NCI-H2081 treated with DMSO at 0.1 percent for 48 hours (cell line): ENCODE data around the gene NINL.
"Not testable (repeated sequence)": the region's sequence is repeated elsewhere in the genome, so short reads cannot be mapped to it uniquely, and the experiment has no call there.

Experiments
- DNase-seq: peaks from one replicate; lab custom pipeline; 2025; lab: John Stamatoyannopoulos, UW

NINL gene

DNA sequence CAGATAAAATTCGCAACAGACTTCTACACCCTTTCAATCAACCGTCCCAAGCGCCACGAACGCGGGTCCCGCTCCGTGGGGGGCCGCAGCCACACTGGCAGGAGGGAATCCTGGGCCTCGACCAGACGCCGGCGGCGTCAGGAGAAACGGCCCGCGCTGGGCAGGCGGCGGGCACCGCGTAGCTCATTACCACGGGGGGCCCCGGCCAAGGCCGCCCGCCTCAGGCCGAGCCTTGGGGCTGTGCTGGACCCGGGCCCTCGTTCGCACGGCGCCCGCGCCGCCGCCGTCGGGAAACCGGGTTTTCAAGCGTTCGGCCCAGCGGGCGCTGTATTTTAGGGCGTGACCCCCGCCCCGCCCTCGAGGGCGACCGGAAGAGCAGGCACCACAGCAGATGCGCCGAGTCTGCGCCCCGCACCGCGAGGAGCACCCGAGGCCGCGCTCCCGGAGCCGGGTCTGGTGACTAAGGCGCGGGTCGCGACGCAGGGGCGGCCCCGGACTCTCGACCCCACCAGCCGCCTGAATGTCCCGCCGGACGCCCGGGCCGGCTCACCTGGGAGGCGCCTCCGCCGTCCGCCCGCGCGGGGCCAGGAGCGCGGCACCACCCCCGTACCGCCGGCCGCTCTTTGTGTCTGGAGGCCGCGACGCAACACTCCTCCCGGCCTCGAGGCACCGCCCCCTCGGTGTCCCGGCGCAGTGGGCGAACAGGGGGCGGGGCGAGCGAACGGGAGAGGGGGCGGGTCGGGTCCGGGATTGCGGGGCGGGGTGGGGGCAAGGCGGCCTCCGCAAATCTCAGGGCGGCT is at the start of gene NINL:
Gene NINL, minus strand, starts transcription at position 627 of the 800 bp plus-strand sequence. CDS start 58,944 bp downstream, outside the sequence.
- DNase-seq: no peak

DNA sequence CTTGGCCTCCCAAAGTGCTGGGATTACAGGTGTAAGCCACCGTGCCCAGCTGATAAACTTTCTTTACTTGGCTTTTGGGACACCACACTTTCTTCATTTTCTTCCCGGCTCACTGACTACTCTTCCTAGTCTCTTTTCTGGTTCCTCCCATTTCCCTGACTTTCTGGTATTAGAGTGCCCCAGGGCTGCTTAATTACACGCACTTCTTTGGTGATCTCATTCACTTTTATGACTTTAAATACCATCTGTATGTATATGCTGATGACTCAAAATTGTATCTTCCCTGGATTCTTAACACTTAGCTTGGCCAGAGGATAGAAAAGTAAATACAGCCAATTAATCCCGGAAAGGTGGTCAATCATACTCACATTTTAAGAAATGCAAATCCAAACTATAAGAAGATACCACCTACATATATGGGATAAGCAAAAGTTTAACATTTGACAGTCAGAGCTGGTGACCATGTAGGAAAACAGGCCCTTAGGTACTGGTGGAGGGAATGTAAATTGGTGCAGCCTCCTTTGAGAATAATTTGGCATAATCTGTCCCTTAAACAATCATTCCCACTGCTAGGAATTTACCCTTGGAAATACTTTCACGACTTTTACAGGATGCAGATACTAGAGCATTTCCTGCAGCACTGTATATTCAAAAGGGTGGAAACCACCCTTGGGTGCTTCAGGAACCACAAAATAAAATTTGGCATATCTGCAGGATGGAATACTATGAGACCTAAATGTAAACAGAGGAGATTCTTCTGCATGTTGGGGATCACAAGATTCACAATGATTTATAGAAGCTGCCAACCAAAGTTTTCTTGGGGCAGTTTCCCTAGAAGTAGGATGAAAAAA is 47.8 kb upstream of the NINL start:
- no peak for DNase-seq

DNA sequence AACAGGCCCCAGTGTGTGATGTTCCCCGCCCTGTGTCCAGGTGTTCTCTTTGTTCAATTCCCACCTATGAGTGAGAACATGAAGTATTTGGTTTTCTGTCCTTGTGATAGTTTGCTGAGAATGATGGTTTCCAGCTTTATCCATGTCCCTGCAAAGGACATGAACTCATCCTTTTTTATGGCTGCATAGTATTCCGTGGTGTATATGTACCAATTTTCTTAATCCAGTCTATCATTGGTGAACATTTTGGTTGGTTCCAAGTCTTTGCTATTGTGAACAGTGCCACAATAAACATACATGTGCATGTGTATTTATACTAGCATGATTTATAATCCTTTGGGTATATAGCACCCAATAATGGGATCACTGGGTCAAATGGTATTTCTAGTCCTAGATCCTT is 45.3 kb upstream of the NINL start:
- DNase-seq: not testable (repeated sequence)

DNA sequence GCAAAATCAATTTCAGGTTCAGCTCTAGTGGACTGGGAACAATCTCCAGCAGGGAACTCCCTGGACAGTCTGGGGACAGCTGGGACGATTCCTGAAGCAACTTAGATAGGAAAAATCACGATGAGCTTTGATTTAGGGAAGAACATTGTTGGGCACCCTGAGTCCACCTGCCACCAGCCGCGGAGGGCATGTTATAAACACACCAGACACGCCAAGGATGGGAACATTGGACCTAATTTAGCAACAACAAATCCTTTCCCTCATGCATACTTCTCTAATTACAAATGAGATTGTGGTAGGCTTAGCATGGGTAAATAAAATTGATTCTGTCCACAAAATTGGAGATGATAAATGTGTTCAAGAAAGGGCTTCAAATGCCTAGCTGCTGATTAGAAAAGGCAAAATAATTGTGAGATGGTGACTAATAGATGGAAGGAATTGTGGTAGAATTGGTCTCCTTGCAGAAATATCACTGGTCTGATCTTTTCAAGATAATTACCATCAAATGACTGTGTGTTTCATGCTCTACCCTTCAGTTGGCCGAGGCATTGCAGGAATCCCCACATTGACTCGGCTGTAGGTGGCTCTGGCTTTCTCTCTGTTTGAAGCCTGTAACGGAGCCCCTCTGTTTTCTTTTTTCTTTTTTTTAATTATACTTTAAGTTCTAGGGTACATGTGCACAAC is 44.6 kb upstream of the NINL start:
- DNase-seq: no peak

DNA sequence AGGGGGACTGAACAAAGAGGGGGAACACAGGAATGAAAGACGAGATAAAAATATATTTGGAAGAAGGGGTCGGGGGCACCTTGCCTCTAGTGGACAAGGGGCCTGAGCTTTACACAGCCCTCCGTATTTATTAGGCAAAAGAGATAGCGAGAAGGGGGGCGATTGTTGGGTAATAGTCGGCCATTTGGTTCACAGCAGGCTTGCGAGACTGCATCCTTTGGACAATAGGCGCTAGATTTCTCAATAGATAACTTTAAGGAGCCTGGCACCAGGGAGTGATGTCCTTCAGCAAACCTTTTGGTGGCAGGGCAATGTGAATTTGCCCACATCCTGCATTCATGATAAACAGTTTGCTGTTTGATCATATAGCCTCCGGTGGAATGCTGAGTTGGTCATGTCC is 41.4 kb upstream of the NINL start:
- DNase-seq: no peak

DNA sequence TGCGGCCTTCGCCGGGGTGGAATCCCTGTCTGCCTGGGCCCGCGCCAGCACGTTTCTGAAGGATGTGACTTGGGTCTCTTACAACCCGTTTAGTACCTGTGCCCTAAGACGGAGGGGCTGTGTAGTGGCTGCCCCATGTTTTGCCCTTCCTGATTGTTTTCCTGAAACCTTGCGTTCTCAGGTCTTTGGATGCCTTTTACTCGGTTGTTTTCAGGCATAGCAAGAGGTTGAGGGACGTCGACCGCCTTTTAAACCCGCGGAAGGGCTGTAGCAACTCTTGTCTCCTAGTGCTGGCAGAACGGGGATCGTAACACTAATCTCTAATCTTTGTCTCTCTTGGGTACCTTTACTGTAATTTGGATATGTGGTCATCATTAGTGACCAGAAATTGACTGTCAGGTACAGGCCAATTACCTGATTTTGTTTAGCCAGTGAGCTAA is 39.2 kb upstream of the NINL start:
- no peak for DNase-seq

DNA sequence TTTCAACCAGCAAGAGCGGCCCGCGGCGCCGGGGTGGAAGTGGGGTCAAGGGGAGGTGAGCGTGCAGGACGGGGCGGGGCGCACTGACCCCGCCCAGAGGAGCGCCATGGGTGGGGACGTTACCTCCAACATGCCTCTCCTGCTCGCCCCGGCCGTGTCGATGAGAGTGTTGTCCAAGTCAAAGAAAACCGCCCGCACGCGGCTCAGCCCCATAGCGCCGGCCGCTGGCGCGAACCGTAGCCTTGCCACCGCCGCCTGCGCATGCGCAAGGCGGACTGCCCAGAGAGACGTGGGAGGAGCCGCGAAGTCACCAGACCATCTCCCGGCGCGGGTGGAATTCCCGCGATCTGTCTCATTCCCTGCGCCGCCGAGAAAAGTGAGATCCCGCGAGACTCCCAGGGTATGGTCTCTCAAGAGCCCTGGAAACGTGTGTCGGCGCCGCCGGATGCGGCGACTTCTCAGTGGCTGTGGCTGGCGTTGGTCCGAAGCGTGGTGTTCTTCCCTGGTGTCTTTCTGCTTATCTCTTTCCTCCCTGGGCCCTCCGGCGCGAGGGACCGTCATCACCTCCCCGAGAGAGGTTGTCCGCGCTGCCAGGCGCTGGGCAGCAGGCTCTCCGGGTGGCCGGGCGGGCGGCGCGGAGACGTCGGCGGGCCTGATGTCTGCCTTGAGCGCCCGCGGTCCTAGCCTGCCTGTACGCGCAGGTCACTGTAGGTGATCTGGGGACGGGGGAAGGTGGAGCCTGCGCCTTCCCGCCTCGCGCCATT is 38.6 kb upstream of the NINL start, which contains the start of gene NANP:
Gene NANP, minus strand, starts transcription at position 279 of the 764 bp plus-strand sequence. Its CDS starts 66 bp downstream, at position 213.
- peak; percentile 91 for DNase-seq

DNA sequence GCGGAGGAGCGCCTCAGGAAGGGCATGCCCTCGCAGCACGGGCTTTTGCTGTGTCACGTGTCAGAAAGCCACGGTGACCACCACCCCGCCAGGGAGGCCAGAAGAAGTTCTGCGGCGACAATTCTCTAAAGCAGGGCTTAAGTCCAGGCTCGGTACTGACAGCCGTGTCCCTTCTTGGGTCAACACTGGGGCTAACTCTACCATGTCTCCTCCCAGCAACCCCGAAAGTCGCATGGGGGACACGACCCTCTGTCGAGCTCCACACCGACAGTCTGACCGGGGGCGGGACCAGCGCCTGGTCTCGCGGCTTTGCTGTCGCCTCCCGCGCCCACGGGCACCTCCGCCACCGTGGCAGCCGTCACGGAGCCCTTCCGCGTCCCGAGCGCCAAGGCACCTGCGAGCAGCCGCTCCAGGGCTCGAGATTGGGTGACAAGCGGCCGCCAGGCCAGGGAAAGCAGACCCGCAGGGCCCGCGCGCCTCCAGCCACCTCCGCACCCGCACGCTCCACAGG is 37.9 kb upstream of the NINL start:
- no peak for DNase-seq

DNA sequence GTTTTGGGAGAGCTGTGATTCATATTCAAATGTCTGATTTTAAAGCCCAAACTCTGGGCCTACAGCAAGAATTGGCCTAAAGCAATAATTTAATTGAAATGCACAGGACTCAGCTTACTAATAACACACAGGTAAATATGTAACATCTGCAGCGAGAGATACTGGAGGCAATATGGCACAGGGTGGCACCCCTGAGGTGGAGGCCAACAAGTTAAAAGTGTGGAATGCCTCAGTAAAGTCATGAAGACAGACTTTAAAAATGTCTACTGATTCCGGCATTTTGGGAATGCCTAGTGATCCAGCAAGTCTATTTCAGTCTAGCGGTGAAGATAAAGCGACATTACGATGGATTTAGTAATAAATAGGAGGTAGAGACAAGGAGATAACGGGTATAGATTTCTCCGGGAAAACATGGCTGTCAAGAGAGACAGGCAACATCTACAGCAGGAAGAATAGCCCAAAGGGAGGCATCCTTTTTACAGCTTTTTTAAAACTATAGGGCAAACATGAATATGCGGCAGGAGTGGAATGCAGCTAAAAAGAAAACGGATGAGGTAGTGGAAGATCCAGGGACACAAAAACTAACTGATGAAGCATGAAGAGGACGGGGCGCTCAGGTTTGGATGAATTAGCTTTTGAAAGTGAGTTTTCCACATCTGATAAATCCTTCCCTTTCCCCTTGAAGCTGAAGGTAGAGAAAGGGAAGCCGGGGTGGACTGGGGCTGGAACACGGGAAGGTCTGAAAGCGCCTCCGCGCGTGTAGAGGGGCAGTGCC is 37.3 kb upstream of the NINL start:
- DNase-seq: no peak

DNA sequence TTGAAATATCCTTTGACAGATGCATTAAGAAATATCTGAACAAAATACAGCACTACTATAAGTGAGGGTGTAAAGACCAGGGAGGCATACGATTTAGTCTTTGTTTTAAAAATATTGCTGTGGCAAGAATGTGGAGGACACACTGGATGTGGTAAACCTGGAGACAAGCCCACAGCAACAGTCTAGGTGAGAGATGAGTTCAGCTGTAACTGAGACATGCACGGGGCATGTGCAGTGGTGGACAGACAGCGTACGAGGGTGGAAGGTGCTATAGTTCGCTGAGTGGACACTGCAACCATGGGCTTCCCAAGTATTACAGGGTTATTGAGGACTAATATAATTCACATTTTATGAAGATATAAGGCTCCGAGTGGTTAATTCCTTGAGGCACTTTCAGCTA is 36.7 kb upstream of the NINL start:
- DNase-seq: no peak

DNA sequence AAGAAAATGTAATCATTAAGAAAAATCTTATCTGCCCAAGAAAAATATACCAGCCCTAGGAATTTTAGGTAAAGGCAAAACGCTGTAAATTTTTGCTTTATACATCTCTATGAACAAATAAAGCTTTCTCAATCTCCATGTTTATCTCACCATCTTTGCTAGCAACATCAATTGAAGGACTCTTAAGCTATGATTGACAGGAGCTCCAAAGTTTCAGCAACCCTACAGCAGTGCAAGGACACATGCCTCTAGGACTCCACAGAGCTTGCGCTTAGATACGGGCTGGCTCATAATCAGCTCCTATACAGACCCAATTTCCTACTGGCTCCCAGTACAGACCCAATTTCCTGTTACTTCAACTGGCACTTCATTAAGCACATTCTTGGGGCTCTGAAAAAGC is 34.2 kb upstream of the NINL start:
- DNase-seq: no peak

DNA sequence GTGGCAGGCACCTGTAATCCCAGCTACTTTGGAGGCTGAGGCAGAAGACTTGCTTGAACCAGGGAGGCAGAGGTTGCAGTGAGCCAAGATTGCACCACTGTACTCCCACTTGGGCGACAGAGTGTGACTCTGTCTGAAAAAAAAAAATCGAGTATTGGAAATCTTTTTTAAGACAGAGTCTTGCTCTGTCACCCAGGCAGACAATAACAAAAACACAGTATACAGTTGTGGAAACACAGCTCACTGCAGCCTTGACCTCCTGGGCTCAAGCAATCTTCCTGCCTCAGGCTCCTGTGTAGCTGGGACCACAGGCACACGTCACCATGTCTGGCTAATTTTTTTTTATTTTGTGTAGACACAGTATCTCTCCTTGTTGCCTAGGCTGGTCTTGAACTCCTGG is 23.4 kb upstream of the NINL start:
- no peak for DNase-seq

DNA sequence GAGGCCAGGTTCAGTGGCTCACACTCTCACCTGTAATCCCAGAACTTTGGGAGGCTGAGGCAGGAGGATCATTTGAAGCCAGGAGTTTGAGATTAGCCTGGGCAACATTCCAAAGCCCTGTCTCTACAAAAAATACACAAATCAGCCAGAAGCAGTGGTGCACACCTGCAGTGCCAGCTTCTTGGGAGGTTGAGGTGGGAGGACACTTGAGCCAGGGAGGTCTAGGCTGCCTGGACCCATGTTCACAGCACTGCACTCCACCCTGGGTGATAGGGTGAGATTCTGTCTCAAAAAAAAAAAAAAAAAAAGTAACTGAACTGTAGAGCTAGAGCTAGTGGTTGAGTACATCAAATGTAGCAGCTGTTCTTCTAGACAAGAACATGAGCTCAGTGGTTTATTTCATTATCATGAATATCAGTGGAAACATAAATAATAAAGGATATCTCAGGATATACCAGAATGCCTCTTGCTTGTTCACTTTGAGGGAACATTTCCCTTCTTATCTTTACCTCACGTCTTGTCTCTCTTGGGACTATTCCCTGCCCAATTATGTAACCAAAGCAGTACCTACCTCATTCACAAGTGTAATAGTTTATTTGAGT is 20.9 kb upstream of the NINL start:
- DNase-seq: no peak

DNA sequence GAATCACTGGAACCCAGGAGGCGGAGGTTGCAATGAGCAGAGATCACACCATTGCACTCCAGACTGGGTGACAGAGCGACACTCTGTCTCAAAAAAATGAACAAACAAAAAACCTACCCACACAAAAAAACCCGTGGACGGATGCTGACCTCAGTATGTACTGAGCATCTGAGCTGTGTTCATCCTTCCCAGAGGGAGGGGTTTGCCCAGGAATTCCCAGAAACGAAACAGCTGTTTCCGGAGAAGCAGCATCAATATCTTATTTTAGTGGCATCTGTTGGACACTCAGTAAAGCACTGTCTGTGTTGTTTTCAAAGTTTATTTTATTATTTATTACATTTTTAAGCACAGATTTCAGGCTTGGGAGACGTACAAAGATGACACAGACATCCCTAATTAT is 19.8 kb upstream of the NINL start:
- DNase-seq: no peak

DNA sequence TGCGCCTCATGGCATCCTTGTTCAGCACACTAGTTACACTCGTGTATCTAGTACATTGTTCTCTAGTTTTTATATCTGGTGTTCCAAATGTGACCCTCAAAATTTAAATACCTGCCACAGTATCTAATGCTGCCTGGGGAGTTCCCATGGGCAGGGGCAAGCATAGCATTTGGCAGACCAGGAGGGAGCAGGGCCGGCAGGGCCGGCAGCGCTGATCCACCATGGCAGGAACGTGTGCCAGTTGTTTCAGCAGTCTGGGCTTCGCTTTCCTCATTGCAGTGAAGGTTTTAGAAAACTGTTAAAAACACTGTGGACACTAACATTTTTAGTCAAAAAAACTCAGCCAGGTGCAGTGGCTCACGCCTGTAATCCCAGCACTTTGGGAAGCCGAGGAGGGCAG is 19.3 kb upstream of the NINL start:
- no peak for DNase-seq

DNA sequence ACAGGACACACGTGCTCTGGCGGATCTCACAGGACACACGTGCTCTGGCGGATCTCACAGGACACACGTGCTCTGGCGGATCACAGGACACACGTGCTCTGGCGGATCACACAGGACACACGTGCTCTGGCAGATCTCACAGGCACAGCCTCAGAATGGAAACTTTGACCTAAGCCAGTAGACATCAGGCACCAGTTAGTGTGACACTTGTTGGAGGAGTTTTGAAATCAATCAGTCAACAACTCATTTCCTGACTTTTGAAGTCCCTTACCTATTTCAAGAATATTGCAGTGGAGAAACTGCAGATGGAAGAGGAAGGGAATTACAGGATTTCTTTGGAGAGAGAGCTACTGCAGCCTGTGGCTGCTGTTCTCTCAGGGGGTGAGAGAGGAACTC is 17.6 kb upstream of the NINL start:
- not testable (repeated sequence) for DNase-seq

DNA sequence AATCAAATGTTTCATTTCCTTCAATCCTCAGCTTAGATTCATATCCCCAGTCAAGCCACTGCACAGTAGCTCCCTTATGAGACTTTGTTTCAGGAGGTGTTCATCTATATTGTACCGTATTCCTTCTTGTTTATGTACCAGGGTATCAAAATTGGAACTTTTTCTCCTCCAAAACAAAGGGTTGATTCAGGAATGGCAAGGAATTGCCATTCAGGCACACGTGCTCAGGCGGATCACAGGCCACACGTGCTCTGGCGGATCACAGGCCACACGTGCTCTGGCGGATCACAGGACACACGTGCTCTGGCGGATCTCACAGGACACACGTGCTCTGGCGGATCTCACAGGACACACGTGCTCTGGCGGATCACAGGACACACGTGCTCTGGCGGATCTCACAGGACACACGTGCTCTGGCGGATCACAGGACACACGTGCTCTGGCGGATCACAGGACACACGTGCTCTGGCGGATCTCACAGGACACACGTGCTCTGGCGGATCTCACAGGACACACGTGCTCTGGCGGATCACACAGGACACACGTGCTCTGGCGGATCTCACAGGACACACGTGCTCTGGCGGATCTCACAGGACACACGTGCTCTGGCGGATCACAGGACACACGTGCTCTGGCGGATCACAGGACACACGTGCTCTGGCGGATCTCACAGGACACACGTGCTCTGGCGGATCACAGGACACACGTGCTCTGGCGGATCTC is 17.0 kb upstream of the NINL start:
- DNase-seq: not testable (repeated sequence)

DNA sequence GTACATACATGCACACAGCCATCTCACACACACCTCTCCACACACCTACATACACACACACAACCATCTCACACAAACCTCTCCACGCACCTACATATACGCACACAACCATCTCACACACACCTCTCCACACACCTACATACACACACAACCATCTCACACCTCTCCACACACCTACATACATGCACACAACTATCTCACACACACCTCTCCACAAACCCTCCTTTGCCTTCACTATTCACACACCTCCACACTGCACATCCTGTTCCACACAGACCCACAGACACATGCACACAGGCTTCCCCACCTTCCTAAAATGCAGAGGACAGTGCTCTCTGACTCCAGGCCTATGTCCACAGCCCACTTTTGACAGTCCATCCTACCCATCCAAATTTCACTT is 16.3 kb upstream of the NINL start:
- no peak for DNase-seq

DNA sequence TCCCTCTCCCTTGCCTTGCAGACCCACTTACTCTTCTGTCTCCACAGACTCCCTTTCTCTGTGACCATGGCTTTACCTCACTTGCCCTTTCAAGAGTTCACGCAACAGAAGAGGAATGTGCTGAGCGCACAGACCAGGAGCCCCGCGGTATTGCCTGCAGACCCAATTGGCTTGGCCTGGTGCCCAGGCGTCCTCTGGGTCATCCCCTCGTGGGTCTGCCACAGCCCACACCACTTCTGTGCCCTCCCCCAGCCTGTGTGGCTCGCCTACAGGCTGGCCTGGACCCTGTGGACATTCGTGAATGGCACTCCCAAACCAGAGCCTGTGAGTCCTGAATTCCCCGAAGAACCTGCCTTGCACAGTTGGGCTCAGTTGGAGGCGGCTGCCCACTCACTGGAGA is 15.3 kb upstream of the NINL start:
- DNase-seq: no peak
